C4-2B (cell line): ENCODE results near the gene JPT1.
A peak's percentile ranks its signal among the peaks of the same experiment; 100 is the strongest.
"Not testable (repeated sequence)": the region's sequence is repeated elsewhere in the genome, so short reads cannot be mapped to it uniquely, and the experiment has no call there.

ENCODE experiments used
- H3K27ac ChIP-seq: fragments of 450-650 bp; 2 replicates; pipeline ENCODE4 v1.5.1; 2017
- ZFX ChIP-seq: fragments of 450-650 bp; IDR thresholded peaks from 2 replicates; pipeline ENCODE4 v1.6.1; 2017
- TF ChIP-seq, protein P1 (sequence below): fragments of 450-650 bp; conservative IDR thresholded peaks from 2 replicates; pipeline ENCODE4 v1.5.1; 2017; ENCODE audit warnings: mild to moderate bottlenecking

The JPT1 gene

DNA sequence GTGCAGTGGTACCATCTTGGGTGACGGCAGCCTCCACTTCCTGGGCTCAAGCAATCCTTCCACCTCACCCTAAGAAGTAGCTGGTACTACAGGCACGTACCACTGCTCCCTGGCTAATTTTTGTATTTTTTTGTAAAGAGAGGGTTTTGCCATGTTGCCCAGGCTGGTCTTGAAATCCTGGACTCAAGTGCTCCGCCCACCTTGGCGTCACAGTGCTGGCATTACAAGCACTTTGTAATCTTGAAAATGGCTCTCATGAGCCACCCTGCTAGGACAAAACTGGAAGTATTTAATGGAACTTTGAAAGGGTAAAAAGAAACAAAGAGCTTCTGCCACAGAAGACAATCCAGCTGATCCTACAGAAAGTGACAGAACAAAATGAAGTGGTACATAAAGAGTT, 19.2 kb upstream of the JPT1 start:
- no peak for TF ChIP-seq ZFX
- TF ChIP-seq, protein P1, sequence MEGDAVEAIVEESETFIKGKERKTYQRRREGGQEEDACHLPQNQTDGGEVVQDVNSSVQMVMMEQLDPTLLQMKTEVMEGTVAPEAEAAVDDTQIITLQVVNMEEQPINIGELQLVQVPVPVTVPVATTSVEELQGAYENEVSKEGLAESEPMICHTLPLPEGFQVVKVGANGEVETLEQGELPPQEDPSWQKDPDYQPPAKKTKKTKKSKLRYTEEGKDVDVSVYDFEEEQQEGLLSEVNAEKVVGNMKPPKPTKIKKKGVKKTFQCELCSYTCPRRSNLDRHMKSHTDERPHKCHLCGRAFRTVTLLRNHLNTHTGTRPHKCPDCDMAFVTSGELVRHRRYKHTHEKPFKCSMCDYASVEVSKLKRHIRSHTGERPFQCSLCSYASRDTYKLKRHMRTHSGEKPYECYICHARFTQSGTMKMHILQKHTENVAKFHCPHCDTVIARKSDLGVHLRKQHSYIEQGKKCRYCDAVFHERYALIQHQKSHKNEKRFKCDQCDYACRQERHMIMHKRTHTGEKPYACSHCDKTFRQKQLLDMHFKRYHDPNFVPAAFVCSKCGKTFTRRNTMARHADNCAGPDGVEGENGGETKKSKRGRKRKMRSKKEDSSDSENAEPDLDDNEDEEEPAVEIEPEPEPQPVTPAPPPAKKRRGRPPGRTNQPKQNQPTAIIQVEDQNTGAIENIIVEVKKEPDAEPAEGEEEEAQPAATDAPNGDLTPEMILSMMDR: no peak
- H3K27ac ChIP-seq: no peak overlapping the region

DNA sequence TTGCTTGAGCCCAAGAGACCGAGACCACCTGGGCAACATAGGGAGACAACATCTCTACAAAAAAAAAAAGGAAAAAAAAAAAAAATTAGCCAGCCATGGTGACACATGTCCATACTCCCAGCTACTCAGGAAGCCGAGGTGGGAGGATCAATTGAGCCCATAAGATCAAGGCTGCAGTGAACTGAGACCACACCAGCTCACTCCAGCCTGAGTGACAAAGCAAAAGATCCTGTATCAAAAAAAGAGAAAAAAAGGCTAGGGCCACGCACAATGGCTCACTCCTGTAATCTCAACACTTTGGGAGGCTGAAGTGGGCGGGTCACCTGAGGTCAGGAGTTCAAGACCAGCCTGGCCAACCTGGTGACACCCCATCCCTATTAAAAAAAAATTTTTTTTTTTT, 14.7 kb upstream of the JPT1 start:
- H3K27ac ChIP-seq: no peak overlapping the region
- TF ChIP-seq ZFX: no peak
- TF ChIP-seq, protein P1: no peak

DNA sequence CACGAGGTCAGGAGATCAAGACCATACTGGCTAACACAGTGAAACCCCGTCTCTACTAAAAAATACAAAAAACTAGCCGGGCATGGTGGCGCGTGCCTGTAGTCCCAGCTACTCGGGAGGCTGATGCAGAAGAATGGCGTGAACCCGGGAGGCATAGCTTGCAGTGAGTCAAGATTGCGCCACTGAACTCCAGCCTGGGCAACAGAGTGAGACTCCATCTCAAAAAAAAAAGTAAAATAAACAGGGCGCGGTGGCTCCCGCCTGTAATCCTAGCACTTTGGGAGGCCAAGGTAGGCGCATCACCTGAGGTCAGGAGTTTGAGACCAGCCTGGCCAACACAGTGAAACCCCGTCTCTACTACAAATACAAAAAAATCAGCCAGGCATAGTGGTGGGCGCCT, 10.3 kb upstream of the JPT1 start:
- not testable (repeated sequence) for H3K27ac ChIP-seq

DNA sequence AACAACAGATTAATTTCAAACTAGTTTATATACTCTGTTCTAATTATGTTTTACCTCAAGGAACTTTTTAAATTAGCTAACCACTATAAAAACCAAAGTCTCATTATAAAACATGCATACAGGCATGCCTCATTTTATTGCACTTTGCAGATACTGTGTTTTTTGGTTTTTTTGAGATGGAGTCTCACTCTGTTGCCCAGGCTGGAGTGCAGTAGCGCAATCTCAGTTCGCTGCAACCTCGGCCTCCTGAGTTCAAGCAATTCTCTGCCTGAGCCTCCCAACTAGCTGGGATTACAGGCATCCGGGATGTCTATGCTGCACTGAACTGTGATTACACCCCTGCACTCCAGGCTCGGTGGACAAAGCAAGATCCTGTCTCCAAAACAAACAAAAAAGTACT, 8.8 kb upstream of the JPT1 start:
- no peak for TF ChIP-seq ZFX
- TF ChIP-seq, protein P1: no peak
- H3K27ac ChIP-seq: no peak overlapping the region

DNA sequence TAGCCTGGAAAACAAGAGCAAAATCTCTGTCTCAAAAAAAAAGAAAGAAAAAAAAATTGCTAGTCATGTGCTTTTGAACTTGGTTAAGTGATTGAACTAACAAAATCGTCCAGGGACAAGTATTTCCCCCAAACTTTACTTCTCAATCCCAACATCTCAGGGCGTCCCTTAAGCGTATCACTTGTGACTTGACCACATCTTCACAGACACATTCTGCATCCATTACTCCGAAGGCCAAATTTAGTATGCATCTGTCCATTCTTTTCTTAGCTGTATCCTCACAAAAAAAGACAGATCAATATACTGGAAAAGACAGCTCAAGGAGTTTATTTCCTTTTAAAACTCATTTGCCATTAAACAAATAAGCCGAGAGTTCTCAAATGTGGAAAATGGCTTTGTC, 5.9 kb upstream of the JPT1 start:
- no peak overlapping the region for H3K27ac ChIP-seq
- TF ChIP-seq, protein P1: no peak
- no peak for TF ChIP-seq ZFX

DNA sequence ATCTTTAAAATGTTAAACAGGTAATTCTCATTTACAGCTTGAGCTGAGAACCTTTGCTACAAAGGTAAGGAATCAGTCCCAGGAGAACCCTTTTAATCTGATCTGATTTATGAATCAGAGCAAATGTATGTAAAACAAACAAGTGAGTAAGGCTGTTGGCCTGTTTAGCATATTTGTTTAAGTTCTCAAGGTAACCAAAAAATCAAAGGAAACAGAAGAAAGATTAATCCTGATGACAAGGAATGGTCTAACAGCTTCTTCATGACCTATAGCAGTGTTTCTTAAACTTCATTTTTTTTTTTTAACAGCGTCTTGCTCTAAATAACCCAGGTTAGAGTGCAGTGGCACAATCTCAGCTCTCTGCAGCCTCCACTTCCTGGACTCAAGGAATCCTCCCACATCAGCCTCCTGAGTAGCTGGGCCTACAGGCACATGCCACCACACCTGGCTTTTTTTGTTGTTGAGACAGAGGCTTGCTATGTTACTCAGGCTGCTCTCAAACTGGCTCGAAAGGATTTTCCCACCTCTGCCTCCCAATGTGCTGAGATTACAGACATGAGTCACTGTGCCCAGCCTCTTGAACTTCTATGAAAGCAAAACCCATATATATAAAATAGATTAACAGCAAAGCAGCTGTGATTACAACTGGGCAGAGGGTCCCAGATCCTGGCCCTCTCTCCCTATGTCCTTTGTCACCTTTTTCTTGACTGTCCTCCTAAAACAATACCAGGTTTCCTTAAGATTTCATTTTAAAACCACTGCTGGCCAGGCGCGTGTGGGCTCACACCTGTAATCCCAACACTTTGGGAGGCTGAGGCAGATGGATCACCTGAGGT, 5.1 kb upstream of the JPT1 start:
- TF ChIP-seq, protein P1: no peak
- no peak for TF ChIP-seq ZFX
- H3K27ac ChIP-seq: no peak overlapping the region

DNA sequence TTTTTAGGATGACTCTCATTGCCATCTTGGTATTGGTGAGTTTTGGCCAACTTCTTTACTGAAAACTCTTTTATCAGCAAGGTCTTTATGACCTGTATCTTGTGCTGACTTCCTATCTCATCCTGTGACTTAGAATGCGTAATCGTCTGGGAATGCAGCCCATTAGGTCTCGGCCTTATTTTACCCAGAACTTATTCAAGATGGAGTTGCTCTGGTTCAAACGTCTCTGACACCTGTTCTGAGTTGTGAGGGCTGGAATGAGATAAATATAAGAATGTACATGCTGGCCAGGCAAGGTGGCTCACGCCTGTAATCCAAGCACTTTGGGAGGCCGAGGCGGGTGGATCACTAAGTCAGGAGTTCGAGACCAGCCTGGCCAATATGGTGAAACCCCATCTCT, 4.2 kb upstream of the JPT1 start:
- not testable (repeated sequence) for H3K27ac ChIP-seq

DNA sequence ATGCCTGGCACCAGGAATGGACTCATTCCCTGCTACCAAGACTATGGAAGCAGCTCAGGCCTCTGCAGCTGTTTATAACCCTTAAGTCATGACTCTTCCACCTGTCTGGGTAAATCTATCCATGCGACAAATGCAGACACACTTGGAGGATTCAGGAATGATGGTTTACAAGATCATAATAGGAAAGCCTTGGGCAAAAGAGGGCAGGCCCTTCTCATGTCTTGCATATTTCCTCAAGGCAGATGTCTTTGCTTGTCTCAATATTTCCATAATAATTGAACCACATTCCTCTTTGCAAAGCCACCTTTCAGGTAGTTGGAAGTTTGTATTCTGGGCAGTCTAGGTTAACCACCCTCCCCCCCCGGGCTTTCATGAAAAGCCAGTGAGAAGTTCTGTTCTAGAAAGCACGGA, 884 bp upstream of the JPT1 start:
- TF ChIP-seq ZFX: no peak
- TF ChIP-seq, protein P1: no peak
- H3K27ac ChIP-seq: peak overlapping the region; percentile 88; the same call in 1 of the 2 replicates
